Liver (tissue), 3 donors: ENCODE measurements around the gene AGPAT4.

Source experiments
- ATF3 ChIP-seq: IDR thresholded peaks from 2 replicates; pipeline ENCODE4 v1.6.1; 2016; ENCODE audit warnings: antibody characterized with exemption
- CTCF ChIP-seq: fragments of 150-350 bp; IDR thresholded peaks from 2 replicates; pipeline ENCODE4 v1.5.1; 2017; ENCODE audit warnings: improper control_type of control experiment, low read depth, low read length; ENCODE audit not compliant: missing input control
- FOXA1 ChIP-seq: IDR thresholded peaks from 2 replicates; pipeline ENCODE4 v1.6.1; 2016; ENCODE audit warnings: antibody characterized with exemption
- FOXA2 ChIP-seq: IDR thresholded peaks from 2 replicates; pipeline ENCODE4 v1.6.1; 2016; ENCODE audit warnings: antibody characterized with exemption
- JUND ChIP-seq, 2 donors: IDR thresholded peaks; 2 replicates each; pipeline ENCODE4 v1.6.1; 2016; ENCODE audit warnings: antibody characterized with exemption in 2 of 2
- MAX ChIP-seq: IDR thresholded peaks from 2 replicates; pipeline ENCODE4 v1.6.1; 2016; ENCODE audit warnings: antibody characterized with exemption
- RAD21 ChIP-seq, 2 donors: IDR thresholded peaks; 2 replicates each; pipeline ENCODE4 v1.6.1; 2016; ENCODE audit warnings: antibody characterized with exemption in 2 of 2, mild to moderate bottlenecking in 2 of 2
- REST ChIP-seq: IDR thresholded peaks from 2 replicates; pipeline ENCODE4 v1.6.1; 2016; ENCODE audit warnings: antibody characterized with exemption, mild to moderate bottlenecking
- SP1 ChIP-seq: IDR thresholded peaks from 2 replicates; pipeline ENCODE4 v1.6.1; 2018; ENCODE audit warnings: antibody characterized with exemption, mild to moderate bottlenecking
- TAF1 ChIP-seq: conservative IDR thresholded peaks from 2 replicates; pipeline ENCODE4 v1.6.1; 2016; ENCODE audit warnings: antibody characterized with exemption, mild to moderate bottlenecking
- YY1 ChIP-seq: IDR thresholded peaks from 2 replicates; pipeline ENCODE4 v1.6.1; 2016; ENCODE audit warnings: antibody characterized with exemption, mild to moderate bottlenecking
- donor health status: healthy.
- donor health status: healthy.

- TF ChIP-seq CTCF (no peak), RAD21 (IDR thresholded peaks at IDR 0.05) (no peak), JUND (IDR thresholded peaks at IDR 0.05) (no peak), SP1 (no peak), TAF1 (no peak), MAX (no peak), FOXA1 (no peak), ATF3 (no peak), YY1 (no peak), REST (no peak), FOXA2 (no peak)
These were observed 164.5 kb downstream of the AGPAT4 start for GRCh38 chr6:161109366-161109765.
